Measurements from ENCODE around the gene TRHDE.

DNA sequence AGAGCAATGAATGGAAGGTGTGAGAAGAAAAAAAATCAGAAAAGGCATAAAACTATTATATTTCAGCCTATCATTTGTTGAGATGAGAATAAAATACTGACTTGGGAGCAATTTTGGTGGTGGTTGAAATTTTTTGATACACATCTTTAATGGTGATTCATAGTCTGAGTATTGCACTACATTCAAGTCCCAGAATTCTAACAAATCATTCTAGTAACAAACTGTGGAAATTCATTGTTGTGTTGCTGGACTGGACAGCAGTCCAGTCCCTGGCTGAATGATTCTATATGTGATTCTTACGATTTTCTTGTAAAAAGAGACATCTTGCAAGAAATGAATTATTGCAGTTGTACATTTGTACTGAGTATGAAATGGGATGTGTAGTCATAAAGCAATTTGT, 268.6 kb downstream of the TRHDE start:
- TF ChIP-seq POLR2A (IDR thresholded peaks at IDR 0.05) (no peak), CTCF (IDR thresholded peaks at IDR 0.05) (no peak)
